Esophagus muscularis mucosa (tissue), 4 donors: ENCODE data around the gene SLC16A3. TPM values are rescaled to one million over a fixed set of nuclear protein-coding genes. Genes with fewer than 3 reads are reported as not detected.

Source experiments
- DNase-seq: peaks from one replicate; pipeline ENCODE4 v3.0.0-alpha.2; 2017; ENCODE audit errors: extremely low spot score
- H3K27ac ChIP-seq, 4 donors: fragments of 200-600 bp; sonication (generic); replicated peaks in 1 of 4; 1 replicate in 3 of 4; 2 replicates in 1 of 4; pipeline ENCODE4 v1.5.1; 2016 to 2019; ENCODE audit warnings: mild to moderate bottlenecking in 1 of 4
- H3K27me3 ChIP-seq, 4 donors: fragments of 200-600 bp; sonication (generic); one replicate each; pipeline versions ENCODE4 v1.5.1 to v1.6.0; 2016 to 2019
- H3K36me3 ChIP-seq, 4 donors: fragments of 200-600 bp; sonication (generic); one replicate each; pipeline ENCODE4 v1.5.1; 2016 to 2019
- H3K4me1 ChIP-seq, 4 donors: fragments of 200-600 bp; sonication (generic); one replicate each; pipeline ENCODE4 v1.5.1; 2016 to 2019
- H3K4me3 ChIP-seq, 4 donors: fragments of 200-600 bp; sonication (generic); 1 replicate in 2 of 4; 2 replicates in 2 of 4; pipeline ENCODE4 v1.5.1; 2016 to 2019; ENCODE audit warnings: mild to moderate bottlenecking in 4 of 4, moderate library complexity in 1 of 4
- H3K9me3 ChIP-seq, 4 donors: fragments of 200-600 bp; sonication (generic); 1 replicate in 3 of 4; 2 replicates in 1 of 4; pipeline ENCODE4 v1.5.1; 2016 to 2019
- EP300 ChIP-seq: sonication (generic); formaldehyde crosslinking; IDR thresholded peaks from one replicate; pipeline ENCODE4 v1.6.1; 2017; ENCODE audit warnings: antibody characterized with exemption
- POLR2A ChIP-seq: fragments of 450-650 bp; IDR thresholded peaks from one replicate; pipeline ENCODE4 v1.6.1; 2017; ENCODE audit warnings: antibody characterized with exemption, moderate library complexity, mild to moderate bottlenecking, low read depth
- POLR2AphosphoS5 ChIP-seq, 2 donors: sonication (generic); formaldehyde crosslinking; IDR thresholded peaks; one replicate each; pipeline ENCODE4 v1.6.1; 2017; ENCODE audit warnings: antibody characterized with exemption in 2 of 2
- WGBS: methylation state at CpG from one replicate; pipeline ENCODE4 v1.1.5; 2018; 5-methylcytosine and 5-hydroxymethylcytosine counted together
- intact Hi-C: fragments of 100-400 bp; cut with DNase I; formaldehyde crosslinking; loops from one replicate; pipeline ENCODE4 v1.15.1; 2023
- total RNA-seq, 4 donors: library from RNA; depleted of rRNA; stranded (reverse); fragments of >200 nt; gene quantifications; one replicate each; pipeline versions ENCODE4 v1.1.0 to v1.2.1, GENCODE V29; 2016
- TF ChIP-seq, protein P1 (sequence below), 3 experiments: fragments of 200-600 bp in 2 of 3; fragments of 450-650 bp in 1 of 3; sonication (generic) in 2 of 3; IDR thresholded peaks; one replicate each; pipeline ENCODE4 v1.5.1; 2017 to 2019; ENCODE audit warnings: antibody characterized with exemption in 3 of 3, mild to moderate bottlenecking in 2 of 3, moderate library complexity in 1 of 3

SLC16A3 gene
- total RNA-seq, 4 donors from 2014 or later: 17.0 to 28.8 (median 23.4) TPM

DNA sequence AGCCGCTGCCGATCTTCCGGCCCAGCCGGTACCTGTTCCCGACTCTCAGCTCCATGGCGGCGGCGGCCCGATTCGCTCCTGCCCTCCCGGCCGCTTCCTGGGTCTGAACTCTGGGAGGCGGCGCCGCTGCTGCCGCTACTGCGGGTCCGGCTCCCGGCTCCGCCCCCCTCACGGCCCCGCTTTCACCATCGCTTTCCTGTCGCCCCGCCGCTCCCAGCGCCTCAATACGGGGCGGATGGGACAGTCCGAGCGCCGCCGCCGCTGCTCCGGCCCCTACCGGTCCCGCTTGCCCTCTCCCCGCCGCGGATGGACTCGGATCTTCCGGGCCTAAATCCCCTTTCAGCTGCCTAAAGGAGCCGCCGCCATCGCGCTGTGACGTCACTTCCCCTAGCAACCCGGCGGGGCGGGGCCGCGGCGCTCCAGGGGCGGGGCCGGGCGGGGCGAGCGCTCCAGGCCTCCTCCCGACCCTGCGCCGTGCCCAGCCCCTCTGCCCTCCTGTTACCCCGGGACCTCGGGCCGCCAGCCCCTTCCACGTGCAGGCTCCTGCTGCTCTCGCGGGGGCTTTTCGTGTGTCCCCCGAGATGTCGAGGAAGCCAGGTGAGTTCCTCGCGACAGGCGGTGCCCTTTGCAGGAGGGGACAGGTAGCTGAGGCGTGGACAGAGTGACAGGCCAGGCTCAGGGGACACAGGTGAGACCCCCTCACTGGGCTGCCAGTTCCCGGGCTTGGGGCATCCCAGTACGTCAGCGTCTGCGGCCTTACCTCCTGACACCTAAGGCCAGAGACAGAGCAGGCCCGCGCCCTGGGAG lies 44.7 kb downstream of the SLC16A3 start, which contains the start of gene CSNK1D:
Gene CSNK1D, minus strand, starts transcription at position 374 of the 807 bp plus-strand sequence. Its CDS starts 319 bp downstream, at position 55.
- Histone ChIP-seq H3K9me3 (no peaks in the 10 kb centered on the region), H3K27ac (peak within 1 kb of the TSS; percentile 99 to 100 (median 100)), H3K36me3 (peaks cover 8 to 36% (median 27%) of the 10 kb centered on the region in 4 donors), H3K4me3 (peak within 1 kb of the TSS; percentile 98 to 100 (median 100)), H3K4me1 (peaks cover 50 to 62% (median 57%) of the 10 kb centered on the region in 4 donors), H3K27me3 (no peaks in the 10 kb centered on the region)
- TF ChIP-seq EP300 (no peak), POLR2A (peak; percentile 86), POLR2AphosphoS5 (IDR thresholded peaks at IDR 0.05) (peak; percentile 78 to 95)
- TF ChIP-seq, protein P1, sequence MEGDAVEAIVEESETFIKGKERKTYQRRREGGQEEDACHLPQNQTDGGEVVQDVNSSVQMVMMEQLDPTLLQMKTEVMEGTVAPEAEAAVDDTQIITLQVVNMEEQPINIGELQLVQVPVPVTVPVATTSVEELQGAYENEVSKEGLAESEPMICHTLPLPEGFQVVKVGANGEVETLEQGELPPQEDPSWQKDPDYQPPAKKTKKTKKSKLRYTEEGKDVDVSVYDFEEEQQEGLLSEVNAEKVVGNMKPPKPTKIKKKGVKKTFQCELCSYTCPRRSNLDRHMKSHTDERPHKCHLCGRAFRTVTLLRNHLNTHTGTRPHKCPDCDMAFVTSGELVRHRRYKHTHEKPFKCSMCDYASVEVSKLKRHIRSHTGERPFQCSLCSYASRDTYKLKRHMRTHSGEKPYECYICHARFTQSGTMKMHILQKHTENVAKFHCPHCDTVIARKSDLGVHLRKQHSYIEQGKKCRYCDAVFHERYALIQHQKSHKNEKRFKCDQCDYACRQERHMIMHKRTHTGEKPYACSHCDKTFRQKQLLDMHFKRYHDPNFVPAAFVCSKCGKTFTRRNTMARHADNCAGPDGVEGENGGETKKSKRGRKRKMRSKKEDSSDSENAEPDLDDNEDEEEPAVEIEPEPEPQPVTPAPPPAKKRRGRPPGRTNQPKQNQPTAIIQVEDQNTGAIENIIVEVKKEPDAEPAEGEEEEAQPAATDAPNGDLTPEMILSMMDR (IDR thresholded peaks at IDR 0.05): no peak
- intact Hi-C loops: loop anchor here (2.0 kb wide), 1 partner anchor 17 kb away; no protein-coding TSS in a partner anchor
- DNase-seq: peak; percentile 98
- WGBS: 8% methylated on average over 29 of the region's 80 CpGs

DNA sequence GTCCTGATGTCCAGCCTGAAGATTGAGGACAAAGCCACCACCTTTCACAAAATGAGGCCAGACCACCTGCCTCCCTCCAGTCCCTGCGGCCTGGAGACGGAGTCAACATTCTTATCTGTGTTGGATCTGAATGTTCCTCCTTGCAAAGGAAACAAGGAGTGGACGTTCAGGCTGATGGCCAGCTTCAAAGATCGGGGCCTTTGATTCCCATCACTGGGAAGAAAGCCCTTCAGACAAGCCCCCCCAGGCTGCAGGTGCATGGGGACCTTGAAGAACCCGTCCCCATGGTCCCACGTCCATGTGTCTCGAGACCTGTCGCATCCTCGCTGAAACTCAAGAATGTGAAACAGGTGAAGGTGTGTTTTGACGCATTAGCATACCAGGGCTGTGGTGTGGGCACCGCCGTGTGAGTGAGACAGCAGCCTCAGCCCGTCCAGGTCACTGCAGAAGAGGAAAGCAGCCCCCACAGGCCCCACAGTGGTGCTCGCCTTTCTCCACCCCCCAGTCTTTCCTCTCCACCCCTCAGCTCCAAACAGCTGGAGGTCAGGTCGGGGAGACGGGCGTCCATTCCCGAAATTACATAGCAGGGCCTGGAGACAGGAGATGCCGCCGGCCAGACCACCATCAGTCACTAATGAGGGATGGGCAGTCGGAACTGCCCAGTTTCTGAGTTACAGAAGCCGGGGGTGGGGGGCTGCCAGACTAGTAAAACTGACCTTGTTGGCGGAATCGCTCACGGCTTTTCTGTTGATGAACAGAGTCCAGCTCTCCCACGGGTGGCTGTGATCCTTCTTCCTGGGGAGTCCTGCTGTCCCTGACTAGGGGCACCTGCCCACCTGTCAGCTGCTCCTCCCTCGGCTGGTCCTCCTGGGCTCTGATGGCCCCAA lies 45.5 kb downstream of the SLC16A3 start:
- H3K27ac ChIP-seq: peak overlapping the region; percentile 99 to 100 (median 100)
- 70% methylated on average over 23 of the region's 27 CpGs for WGBS
- H3K4me3 ChIP-seq: peak overlapping the region; percentile 98 to 100 (median 100)
- no peaks in the 10 kb centered on the region for H3K9me3 ChIP-seq
- H3K27me3 ChIP-seq: no peaks in the 10 kb centered on the region
- TF ChIP-seq POLR2AphosphoS5 (IDR thresholded peaks at IDR 0.05) (no peak), EP300 (no peak), POLR2A (no peak)
- TF ChIP-seq, protein P1 (IDR thresholded peaks at IDR 0.05): no peak
- no peak for DNase-seq
- peaks cover 42 to 53% (median 49%) of the 10 kb centered on the region in 4 donors for H3K4me1 ChIP-seq
- H3K36me3 ChIP-seq: peaks cover 8 to 33% (median 23%) of the 10 kb centered on the region in 4 donors
- intact Hi-C loops: loop anchor here (2.0 kb wide), 1 partner anchor 16 kb away; no protein-coding TSS in a partner anchor

DNA sequence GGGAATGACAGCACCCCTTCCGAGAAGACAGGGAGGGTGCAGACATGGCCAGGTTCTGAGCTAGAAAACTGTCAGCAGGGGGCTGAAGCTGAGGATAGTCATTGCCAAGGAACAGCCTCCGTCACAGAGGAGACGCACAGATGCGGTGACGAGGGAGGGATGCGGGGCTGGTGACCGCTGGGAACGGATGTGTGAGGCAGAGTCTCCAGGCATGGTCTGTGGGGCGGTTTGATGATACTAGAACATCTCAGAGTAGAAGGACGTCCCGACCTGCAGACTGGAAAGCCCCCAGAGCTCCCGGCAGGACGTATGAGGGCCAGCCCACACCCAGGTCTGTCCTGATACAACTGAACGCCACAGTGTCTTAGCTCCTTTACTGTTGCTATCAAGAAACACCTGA lies 46.5 kb downstream of the SLC16A3 start:
- Histone ChIP-seq H3K9me3 (no peaks in the 10 kb centered on the region), H3K27me3 (no peaks in the 10 kb centered on the region), H3K4me1 (peaks cover 34 to 44% (median 39%) of the 10 kb centered on the region in 4 donors), H3K27ac (no peak overlapping the region), H3K4me3 (no peak overlapping the region), H3K36me3 (peaks cover 8 to 28% (median 20%) of the 10 kb centered on the region in 4 donors)
- WGBS: 95% methylated on average over 14 of the region's 14 CpGs
- intact Hi-C loops: loop anchor here (2.0 kb wide), 1 partner anchor 15 kb away; no protein-coding TSS in a partner anchor
- TF ChIP-seq POLR2A (no peak), EP300 (no peak), POLR2AphosphoS5 (IDR thresholded peaks at IDR 0.05) (no peak)
- TF ChIP-seq, protein P1 (IDR thresholded peaks at IDR 0.05): no peak
- DNase-seq: no peak

DNA sequence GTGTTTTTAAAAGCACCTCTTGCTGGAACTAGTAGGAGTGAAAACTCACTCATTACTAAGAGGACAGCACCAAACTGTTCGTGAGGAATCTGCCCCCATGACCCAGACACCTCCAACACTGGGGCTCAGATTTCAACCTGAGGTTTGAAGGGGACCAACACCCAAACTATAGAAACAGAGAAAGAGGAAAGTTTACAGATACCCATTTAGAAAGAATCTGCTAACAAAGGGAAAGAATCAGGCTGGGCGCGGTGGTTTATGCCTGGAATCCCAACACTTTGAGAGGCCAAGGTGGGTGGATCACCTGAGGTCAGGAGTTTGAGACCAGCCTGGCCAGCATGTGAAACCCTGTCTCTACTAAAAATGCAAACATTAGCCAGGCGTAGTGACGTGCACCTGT lies 48.1 kb downstream of the SLC16A3 start:
- DNase-seq: no peak
- H3K36me3 ChIP-seq: peaks cover 0 to 13% (median 7%) of the 10 kb centered on the region in 4 donors
- no peaks in the 10 kb centered on the region for H3K9me3 ChIP-seq
- TF ChIP-seq POLR2A: no peak
- TF ChIP-seq EP300: no peak
- TF ChIP-seq POLR2AphosphoS5 (IDR thresholded peaks at IDR 0.05): no peak
- TF ChIP-seq, protein P1 (IDR thresholded peaks at IDR 0.05): no peak
- no peak overlapping the region for H3K27ac ChIP-seq
- WGBS: 86% methylated on average over 5 of the region's 5 CpGs
- intact Hi-C loops: no loop called here
- no peaks in the 10 kb centered on the region for H3K27me3 ChIP-seq
- H3K4me1 ChIP-seq: peaks cover 17 to 28% (median 23%) of the 10 kb centered on the region in 4 donors
- H3K4me3 ChIP-seq: no peak overlapping the region
